ENCODE measurements around the gene OLFML1. TPM values are rescaled to one million over a fixed set of nuclear protein-coding genes. Genes with fewer than 3 reads are reported as not detected.

The OLFML1 gene
- total RNA-seq, 1 donor from 2014 or later: 0.33 TPM

- no peak overlapping the region for H3K4me3 Mint-ChIP-seq (ENCODE audit: unreplicated experiment)
- H3K27ac Mint-ChIP-seq (ENCODE audit: unreplicated experiment): no peak overlapping the region
- no peak for TF ChIP-seq CTCF (IDR thresholded peaks at IDR 0.05; ENCODE audit: unreplicated experiment)
- H3K4me1 Mint-ChIP-seq (ENCODE audit: unreplicated experiment): peaks cover 3% of the 10 kb centered on the region
- H3K9me3 Mint-ChIP-seq (ENCODE audit: unreplicated experiment): no peaks in the 10 kb centered on the region
- no peaks in the 10 kb centered on the region for H3K36me3 Mint-ChIP-seq (ENCODE audit: low read depth, unreplicated experiment)
- no peak for DNase-seq (ENCODE audit: low spot score)
- H3K27me3 Mint-ChIP-seq (ENCODE audit: unreplicated experiment): peaks cover 4% of the 10 kb centered on the region
These were observed 36.0 kb upstream of the OLFML1 start for GRCh38 chr11:7449211-7449840.

- Mint-ChIP-seq H3K36me3 (ENCODE audit: low read depth, unreplicated experiment) (no peaks in the 10 kb centered on the region), H3K27ac (ENCODE audit: unreplicated experiment) (no peak overlapping the region), H3K27me3 (ENCODE audit: unreplicated experiment) (peaks cover 4% of the 10 kb centered on the region), H3K4me1 (ENCODE audit: unreplicated experiment) (peaks cover 3% of the 10 kb centered on the region), H3K9me3 (ENCODE audit: unreplicated experiment) (no peaks in the 10 kb centered on the region), H3K4me3 (ENCODE audit: unreplicated experiment) (no peak overlapping the region)
- no peak for TF ChIP-seq CTCF (IDR thresholded peaks at IDR 0.05; ENCODE audit: unreplicated experiment)
- DNase-seq (ENCODE audit: low spot score): no peak
These were observed 35.5 kb upstream of the OLFML1 start for GRCh38 chr11:7449841-7450214.

DNA sequence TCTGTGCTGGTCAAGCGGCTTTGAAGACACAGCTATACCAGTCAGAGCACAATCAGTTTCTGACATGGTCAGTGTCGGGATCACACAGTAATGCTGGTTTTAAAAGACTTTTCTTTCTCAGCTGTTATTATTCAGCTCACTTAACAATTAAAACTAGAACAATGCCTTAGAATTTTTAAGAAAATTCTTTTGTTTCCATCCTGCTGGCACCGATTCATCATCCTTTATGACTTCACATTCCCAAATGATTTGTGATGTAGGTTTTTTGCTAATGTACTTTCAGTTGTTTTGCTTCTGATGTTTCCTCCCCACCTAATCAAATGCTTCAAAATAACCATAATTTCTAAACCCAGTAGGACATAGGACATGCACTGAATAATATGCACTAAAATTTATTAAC lies 34.5 kb upstream of the OLFML1 start:
- no peaks in the 10 kb centered on the region for H3K9me3 Mint-ChIP-seq (ENCODE audit: unreplicated experiment)
- no peak overlapping the region for H3K4me3 Mint-ChIP-seq (ENCODE audit: unreplicated experiment)
- DNase-seq (ENCODE audit: low spot score): no peak
- TF ChIP-seq CTCF (IDR thresholded peaks at IDR 0.05; ENCODE audit: unreplicated experiment): no peak
- no peak overlapping the region for H3K27ac Mint-ChIP-seq (ENCODE audit: unreplicated experiment)
- H3K36me3 Mint-ChIP-seq (ENCODE audit: low read depth, unreplicated experiment): no peaks in the 10 kb centered on the region
- H3K4me1 Mint-ChIP-seq (ENCODE audit: unreplicated experiment): peaks cover 3% of the 10 kb centered on the region
- peaks cover 4% of the 10 kb centered on the region for H3K27me3 Mint-ChIP-seq (ENCODE audit: unreplicated experiment)

- DNase-seq (ENCODE audit: low spot score): no peak
- peaks cover 3% of the 10 kb centered on the region for H3K4me1 Mint-ChIP-seq (ENCODE audit: unreplicated experiment)
- TF ChIP-seq CTCF (IDR thresholded peaks at IDR 0.05; ENCODE audit: unreplicated experiment): no peak
- no peak overlapping the region for H3K27ac Mint-ChIP-seq (ENCODE audit: unreplicated experiment)
- no peaks in the 10 kb centered on the region for H3K9me3 Mint-ChIP-seq (ENCODE audit: unreplicated experiment)
- H3K4me3 Mint-ChIP-seq (ENCODE audit: unreplicated experiment): no peak overlapping the region
- H3K36me3 Mint-ChIP-seq (ENCODE audit: low read depth, unreplicated experiment): no peaks in the 10 kb centered on the region
- peaks cover 4% of the 10 kb centered on the region for H3K27me3 Mint-ChIP-seq (ENCODE audit: unreplicated experiment)
These were observed 33.8 kb upstream of the OLFML1 start for GRCh38 chr11:7451520-7451919.

GRCh38 chr11:7451952-7452494 lies 33.3 kb upstream of the OLFML1 start:
- peaks cover 4% of the 10 kb centered on the region for H3K27me3 Mint-ChIP-seq (ENCODE audit: unreplicated experiment)
- no peak overlapping the region for H3K4me3 Mint-ChIP-seq (ENCODE audit: unreplicated experiment)
- H3K9me3 Mint-ChIP-seq (ENCODE audit: unreplicated experiment): no peaks in the 10 kb centered on the region
- no peak for TF ChIP-seq CTCF (IDR thresholded peaks at IDR 0.05; ENCODE audit: unreplicated experiment)
- DNase-seq (ENCODE audit: low spot score): no peak
- H3K36me3 Mint-ChIP-seq (ENCODE audit: low read depth, unreplicated experiment): no peaks in the 10 kb centered on the region
- peaks cover 3% of the 10 kb centered on the region for H3K4me1 Mint-ChIP-seq (ENCODE audit: unreplicated experiment)
- H3K27ac Mint-ChIP-seq (ENCODE audit: unreplicated experiment): no peak overlapping the region

All from endothelial cell (in vitro differentiated cells).